Measurements from ENCODE around the gene DOCK11. TPM values are rescaled to one million over a fixed set of nuclear protein-coding genes. Genes with fewer than 3 reads are reported as not detected.

Gene DOCK11
- total and polyA plus RNA-seq, 2 donors (not counting 1 experiment from before 2014, with no cell fraction given): 31.0 to 83.5 TPM

DNA sequence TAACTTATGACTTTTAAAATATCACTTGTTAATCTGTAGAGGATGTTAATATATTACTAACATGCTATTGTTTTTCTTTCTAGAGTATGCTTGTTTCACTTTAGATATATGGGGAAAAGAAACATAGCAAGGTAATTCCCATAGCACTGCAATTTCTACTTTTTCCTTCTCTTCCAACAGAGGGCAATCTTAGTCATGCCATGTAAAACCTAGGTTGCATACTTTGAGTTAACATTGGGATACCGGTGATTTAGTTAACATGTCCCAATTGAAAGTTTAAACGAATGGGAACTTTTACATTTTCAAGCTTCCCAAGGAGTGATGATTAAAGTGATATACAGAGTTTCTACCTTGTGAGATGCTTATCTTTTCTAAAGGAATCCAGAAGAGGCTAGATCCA lies 142.4 kb downstream of the DOCK11 start:
- CTCF ChIA-PET: no interaction called here
- POLR2A ChIA-PET: no interaction called here
- H3K4me1 ChIP-seq (ENCODE audit: control insufficient read depth in 2 of 2, insufficient read depth in 2 of 2, low read length in 2 of 2): peaks cover 6% of the 10 kb centered on the region in 2 donors

DNA sequence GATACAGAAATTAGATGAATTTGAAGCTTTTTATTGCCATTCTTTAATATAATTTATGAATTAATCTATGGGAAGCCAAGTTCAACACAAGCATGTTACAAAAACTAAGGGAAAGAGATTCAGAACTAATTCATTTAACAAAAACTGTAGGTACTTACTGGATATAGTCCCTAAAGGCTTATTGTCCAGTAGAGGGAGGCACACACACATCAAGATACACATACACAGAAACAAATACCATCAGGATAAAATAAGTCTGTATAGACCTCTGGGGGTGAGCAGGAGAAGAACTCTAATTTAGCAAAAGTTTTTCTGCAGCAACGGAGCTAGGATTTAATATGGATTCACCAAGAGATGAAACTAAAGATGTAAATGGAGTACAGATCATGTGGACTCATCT lies 148.8 kb downstream of the DOCK11 start:
- H2AFZ ChIP-seq (ENCODE audit: insufficient read depth, low read depth, low read length, poor library complexity, severe bottlenecking): no peak overlapping the region
- no peak overlapping the region for H3K4me3 Mint-ChIP-seq
- H3K4me1 Mint-ChIP-seq: no peaks in the 10 kb centered on the region
- intact Hi-C loops (cut with micrococcal nuclease): no loop called here
- DNase-seq: no peak
- H3K4me2 ChIP-seq (replicated peaks; ENCODE audit: low read depth, low read length, poor library complexity, severe bottlenecking): no peak overlapping the region
- no peaks in the 10 kb centered on the region for H3K4me1 ChIP-seq (ENCODE audit: control insufficient read depth in 2 of 2, insufficient read depth in 2 of 2, low read length in 2 of 2)
- no peaks in the 10 kb centered on the region for H3K9me3 ChIP-seq (ENCODE audit: control extremely low read depth in 1 of 3, control insufficient read depth in 2 of 3, insufficient read depth in 1 of 3, low read length in 2 of 3)
- H3K27me3 Mint-ChIP-seq: no peaks in the 10 kb centered on the region
- H3K79me2 ChIP-seq (ENCODE audit: control insufficient read depth, insufficient read depth, low read length): no peaks in the 10 kb centered on the region
- ChIA-PET POLR2A (no interaction called here), CTCF (interaction anchor here (1.1 to 1.5 kb wide), 2 partner anchors 164 to 167 kb away, joined by 4 to 8 read pairs; no protein-coding TSS in a partner anchor)
- no peak for ATAC-seq (ENCODE audit: low read depth)
- peak overlapping the region; percentile 17 for H3K27ac Mint-ChIP-seq
- WGBS (ENCODE audit: insufficient coverage): no CpG with 5 or more reads among the region's 1 CpG
- H3K27ac ChIP-seq (ENCODE audit: low read length in 2 of 2): no peak overlapping the region
- H3K27me3 ChIP-seq (replicated peaks in 1 of 4; ENCODE audit: control extremely low read depth in 1 of 4, control insufficient read depth in 3 of 4, insufficient read depth in 4 of 4, low read length in 3 of 4): no peaks in the 10 kb centered on the region
- H3K36me3 ChIP-seq (replicated peaks in 1 of 2; ENCODE audit: control extremely low read depth in 1 of 2, control insufficient read depth in 1 of 2, extremely low read depth in 1 of 2, insufficient read depth in 2 of 2, low read length in 1 of 2): peaks cover 1 to 46% of the 10 kb centered on the region in 2 experiments
- H3K4me3 ChIP-seq (ENCODE audit: control extremely low read depth in 1 of 5, extremely low read depth in 1 of 5, insufficient read depth in 1 of 5, low read depth in 2 of 5, low read length in 4 of 5): no peak overlapping the region
- no peak for TF ChIP-seq EZH2 (IDR thresholded peaks at IDR 0.05; ENCODE audit: borderline replicate concordance, insufficient read depth, low read depth, low read length, poor library complexity, severe bottlenecking)
- TF ChIP-seq CTCF (IDR thresholded peaks at IDR 0.05): no peak
- H4K20me1 ChIP-seq (ENCODE audit: control insufficient read depth, insufficient read depth, low read length, poor library complexity, severe bottlenecking): no peaks in the 10 kb centered on the region
- H3K9ac ChIP-seq (ENCODE audit: low read length): no peak overlapping the region
- no peaks in the 10 kb centered on the region for H3K9me3 Mint-ChIP-seq (ENCODE audit: insufficient read depth)

More for the DNA sequence above, 142.4 kb downstream of the DOCK11 start:
- no peaks in the 10 kb centered on the region for H3K9me3 Mint-ChIP-seq (ENCODE audit: insufficient read depth)
- DNase-seq (no peak), ATAC-seq (ENCODE audit: low read depth) (no peak)
- H3K27me3 ChIP-seq (replicated peaks in 1 of 4; ENCODE audit: control extremely low read depth in 1 of 4, control insufficient read depth in 3 of 4, insufficient read depth in 4 of 4, low read length in 3 of 4): no peaks in the 10 kb centered on the region
- H4K20me1 ChIP-seq (ENCODE audit: control insufficient read depth, insufficient read depth, low read length, poor library complexity, severe bottlenecking): no peaks in the 10 kb centered on the region
- no peak overlapping the region for H3K27ac Mint-ChIP-seq
- no peaks in the 10 kb centered on the region for H3K9me3 ChIP-seq (ENCODE audit: control extremely low read depth in 1 of 3, control insufficient read depth in 2 of 3, insufficient read depth in 1 of 3, low read length in 2 of 3)
- H3K27me3 Mint-ChIP-seq: no peaks in the 10 kb centered on the region
- intact Hi-C loops (cut with micrococcal nuclease): no loop called here
- peaks cover 10% of the 10 kb centered on the region for H3K4me1 Mint-ChIP-seq
- peaks cover 0 to 70% of the 10 kb centered on the region in 2 experiments for H3K36me3 ChIP-seq (replicated peaks in 1 of 2; ENCODE audit: control extremely low read depth in 1 of 2, control insufficient read depth in 1 of 2, extremely low read depth in 1 of 2, insufficient read depth in 2 of 2, low read length in 1 of 2)
- no peak overlapping the region for H3K4me3 ChIP-seq (ENCODE audit: control extremely low read depth in 1 of 5, extremely low read depth in 1 of 5, insufficient read depth in 1 of 5, low read depth in 2 of 5, low read length in 4 of 5)
- H3K4me2 ChIP-seq (replicated peaks; ENCODE audit: low read depth, low read length, poor library complexity, severe bottlenecking): no peak overlapping the region
- TF ChIP-seq EZH2 (IDR thresholded peaks at IDR 0.05; ENCODE audit: borderline replicate concordance, insufficient read depth, low read depth, low read length, poor library complexity, severe bottlenecking) (no peak), CTCF (IDR thresholded peaks at IDR 0.05) (no peak)
- no peak overlapping the region for H3K9ac ChIP-seq (ENCODE audit: low read length)
- H3K4me3 Mint-ChIP-seq: no peak overlapping the region
- H2AFZ ChIP-seq (ENCODE audit: insufficient read depth, low read depth, low read length, poor library complexity, severe bottlenecking): no peak overlapping the region
- H3K27ac ChIP-seq (ENCODE audit: low read length in 2 of 2): peak overlapping the region in 1 of 2 donors; percentile 26
- WGBS (ENCODE audit: insufficient coverage): no CpG with 5 or more reads among the region's 2 CpGs
- no peaks in the 10 kb centered on the region for H3K79me2 ChIP-seq (ENCODE audit: control insufficient read depth, insufficient read depth, low read length)
